Muscle of arm (tissue), 12 donors: ENCODE measurements around the gene HIPK2. TPM values are rescaled to one million over a fixed set of nuclear protein-coding genes. Genes with fewer than 3 reads are reported as not detected.

Experiments used
- DNase-seq: peaks from one replicate; pipeline ENCODE4 v3.0.0-alpha.2; 2013
- polyA plus RNA-seq, 12 donors: library from polyadenylated mRNA; unstranded; fragments of 120-200 nt; gene quantifications; one replicate each; pipeline ENCODE4 v1.2.1, GENCODE V29; 2013; ENCODE audit not compliant: insufficient read length in 12 of 12

The HIPK2 gene
- polyA plus RNA-seq, 12 donors, result 9.7 to 65.7 (median 12.3) TPM

DNA sequence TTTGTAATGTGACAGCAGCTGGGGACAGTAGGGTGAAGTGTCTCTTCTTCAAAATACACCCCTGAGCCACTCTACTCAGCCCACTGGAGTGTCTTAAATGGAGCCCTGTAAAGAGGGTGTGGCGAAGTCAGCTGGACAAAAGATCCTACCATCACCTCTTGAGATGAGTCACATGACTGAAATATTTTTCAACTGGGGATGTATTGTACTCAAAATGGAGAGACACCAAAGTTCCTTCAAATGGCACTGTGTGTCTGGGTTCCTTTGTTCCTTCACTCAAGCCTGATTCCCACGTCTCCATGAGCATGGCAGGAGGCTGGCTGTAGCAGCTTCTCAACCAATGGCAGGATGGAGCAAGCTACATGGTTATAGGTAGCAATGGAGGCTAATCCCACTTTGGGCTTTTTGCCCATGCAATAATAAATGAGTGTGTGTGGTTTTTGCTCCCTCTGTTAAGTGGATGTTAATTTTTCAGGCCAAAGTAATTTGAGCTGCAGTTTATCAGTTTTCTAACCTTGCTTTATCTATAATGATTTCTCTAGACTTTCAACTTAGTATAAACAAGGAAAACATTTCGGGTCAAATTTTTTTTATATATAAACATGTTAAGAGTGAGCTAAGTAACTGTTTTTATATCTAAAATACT, 186.1 kb downstream of the HIPK2 start:
- DNase-seq, result no peak

GRCh38 chr7:139589474-139589873, 188.3 kb downstream of the HIPK2 start:
- no peak for DNase-seq

DNA sequence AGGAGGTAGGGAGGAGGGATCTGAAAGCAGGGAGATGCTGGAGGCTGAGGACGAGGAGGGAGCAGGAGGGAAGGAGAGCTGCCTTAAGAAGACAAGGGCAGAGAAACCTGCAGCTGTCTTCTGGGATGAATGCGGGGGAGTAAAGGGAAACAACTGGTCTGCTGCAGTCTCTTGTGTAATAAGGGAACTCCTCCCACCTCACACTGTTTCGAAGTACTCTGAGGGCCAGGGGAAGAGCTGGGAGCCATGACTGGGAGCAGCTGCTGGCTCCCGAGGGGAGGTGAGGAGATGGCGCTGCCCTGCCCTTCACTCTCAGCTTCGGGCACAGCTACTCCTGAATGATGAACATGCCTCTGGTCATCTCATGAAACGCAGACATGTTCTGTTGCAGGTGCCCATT, 189.2 kb downstream of the HIPK2 start:
- DNase-seq, result peak; percentile 18

DNA sequence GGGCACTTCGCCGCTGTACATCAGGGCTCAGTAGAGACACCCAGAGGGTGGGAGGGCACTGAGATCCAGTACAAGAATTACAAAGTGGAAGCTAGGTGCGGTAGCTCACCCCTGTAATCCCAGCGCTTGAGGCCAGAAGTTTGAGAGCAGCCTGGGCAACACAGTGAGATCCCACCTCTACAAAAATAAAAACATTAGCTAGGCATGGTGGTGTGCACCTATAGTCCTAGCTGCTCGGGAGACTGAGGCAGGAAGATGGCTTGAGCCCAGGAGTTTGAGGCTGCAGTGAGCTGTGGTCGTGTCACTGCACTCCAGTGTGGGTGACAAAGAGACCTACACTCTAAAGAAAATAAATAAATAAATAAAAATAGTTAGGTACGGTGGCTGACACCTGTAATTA, 190.3 kb downstream of the HIPK2 start:
- no peak for DNase-seq

DNA sequence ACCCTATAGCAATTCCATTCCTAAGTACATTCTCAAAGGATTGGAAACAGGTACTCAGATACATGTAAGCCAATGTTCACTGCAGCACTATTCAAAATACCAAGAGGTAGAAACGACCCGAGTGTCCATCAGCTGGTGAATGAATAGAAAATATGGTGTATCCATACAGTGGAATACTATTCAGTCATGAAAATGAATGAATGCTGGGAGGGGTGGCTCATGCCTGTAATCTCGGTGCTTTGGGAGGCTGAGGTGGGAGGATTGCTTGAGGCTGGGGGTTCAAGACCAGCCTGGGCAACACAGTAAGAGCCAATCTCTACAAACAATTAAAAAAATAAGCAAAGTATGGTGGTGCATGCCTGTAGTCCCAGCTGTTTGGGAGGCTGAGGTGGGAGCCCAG, 191.5 kb downstream of the HIPK2 start:
- no peak for DNase-seq

GRCh38 chr7:139585042-139585441, 192.8 kb downstream of the HIPK2 start:
- no peak for DNase-seq

DNA sequence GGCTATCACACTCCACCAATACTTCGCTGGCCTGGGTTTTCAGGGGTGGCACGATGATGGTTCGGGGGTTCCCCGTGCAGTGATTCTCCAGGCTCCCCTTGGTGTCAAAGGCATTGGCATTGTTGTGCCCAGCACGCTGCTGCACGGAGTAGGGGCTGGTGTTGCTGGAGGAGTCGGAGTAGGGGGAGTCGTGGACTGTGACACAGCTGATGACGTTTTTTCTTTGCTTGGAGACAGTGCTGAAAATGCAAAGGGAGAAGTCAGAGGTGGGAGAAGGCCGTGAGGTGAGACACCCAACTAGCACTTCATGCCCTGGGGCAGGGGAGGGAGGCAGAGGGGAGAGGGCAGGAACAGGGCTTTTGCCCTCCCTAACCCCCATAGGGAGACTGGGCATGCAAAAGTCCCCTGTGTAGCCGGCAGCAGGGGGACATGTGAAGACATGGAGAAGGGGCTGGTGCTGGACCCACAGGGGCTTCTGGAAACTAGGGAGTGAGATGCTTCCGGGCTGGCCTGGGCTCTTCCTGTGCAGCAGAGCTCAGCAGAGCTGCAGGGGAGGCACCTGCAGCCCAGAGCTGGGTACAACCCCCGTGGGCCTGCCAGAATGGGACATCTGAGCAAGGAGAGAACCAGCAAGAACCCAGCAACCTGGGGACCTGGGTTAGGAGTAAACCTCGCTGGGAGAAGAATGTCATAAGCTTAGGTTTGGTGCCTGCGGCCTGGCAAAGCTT, 193.8 kb downstream of the HIPK2 start:
- DNase-seq, result no peak

- DNase-seq, result no peak
Observed at GRCh38 chr7:139582671-139583155, 195.1 kb downstream of the HIPK2 start.

GRCh38 chr7:139582130-139582650, 195.6 kb downstream of the HIPK2 start:
- DNase-seq, result no peak

- no peak for DNase-seq
Observed at GRCh38 chr7:139580435-139580834, 197.4 kb downstream of the HIPK2 start.

DNA sequence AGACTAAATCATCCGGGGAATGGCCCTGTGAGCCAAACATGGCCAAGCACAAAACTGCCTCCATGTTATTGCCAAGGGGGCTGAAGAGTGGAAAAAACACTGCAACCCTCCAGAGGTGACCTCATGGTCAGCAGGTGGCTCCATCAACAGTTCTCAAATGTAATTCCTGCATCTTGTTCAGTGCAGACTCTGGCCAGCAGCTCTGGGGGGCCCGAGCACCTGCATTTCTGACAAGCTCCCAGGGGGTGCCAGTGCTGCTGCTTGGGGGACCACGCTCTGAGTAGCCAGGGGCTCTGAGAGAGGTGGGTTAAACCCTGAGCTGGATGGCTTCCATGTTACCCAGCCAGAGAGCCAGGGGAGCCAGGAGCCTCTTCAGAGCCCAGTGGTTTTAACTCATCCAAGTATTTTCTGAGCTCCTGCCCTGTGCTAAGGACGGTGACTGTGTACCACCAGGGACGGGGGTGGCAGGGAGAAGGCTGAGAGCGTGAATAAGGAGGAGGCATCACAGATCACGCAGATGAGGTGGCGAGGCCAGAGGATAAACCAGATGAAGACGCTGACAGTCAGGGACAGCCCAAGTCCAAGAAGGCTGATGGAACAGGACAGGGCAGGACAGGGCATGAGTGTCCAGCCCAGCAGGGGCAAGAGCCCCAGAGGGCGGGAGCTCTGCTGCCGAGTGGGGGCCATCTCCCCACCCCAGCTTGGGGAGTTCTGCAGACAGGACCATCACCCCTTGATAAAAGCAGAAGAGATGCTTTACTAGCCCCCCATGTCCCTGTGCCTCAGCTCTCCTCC, 201.4 kb downstream of the HIPK2 start:
- DNase-seq, result no peak

- no peak for DNase-seq
Observed at GRCh38 chr7:139575338-139575680, 202.5 kb downstream of the HIPK2 start.

GRCh38 chr7:139574618-139575337, 203.0 kb downstream of the HIPK2 start:
- no peak for DNase-seq

GRCh38 chr7:139573871-139574270, 203.9 kb downstream of the HIPK2 start:
- DNase-seq, result no peak

DNA sequence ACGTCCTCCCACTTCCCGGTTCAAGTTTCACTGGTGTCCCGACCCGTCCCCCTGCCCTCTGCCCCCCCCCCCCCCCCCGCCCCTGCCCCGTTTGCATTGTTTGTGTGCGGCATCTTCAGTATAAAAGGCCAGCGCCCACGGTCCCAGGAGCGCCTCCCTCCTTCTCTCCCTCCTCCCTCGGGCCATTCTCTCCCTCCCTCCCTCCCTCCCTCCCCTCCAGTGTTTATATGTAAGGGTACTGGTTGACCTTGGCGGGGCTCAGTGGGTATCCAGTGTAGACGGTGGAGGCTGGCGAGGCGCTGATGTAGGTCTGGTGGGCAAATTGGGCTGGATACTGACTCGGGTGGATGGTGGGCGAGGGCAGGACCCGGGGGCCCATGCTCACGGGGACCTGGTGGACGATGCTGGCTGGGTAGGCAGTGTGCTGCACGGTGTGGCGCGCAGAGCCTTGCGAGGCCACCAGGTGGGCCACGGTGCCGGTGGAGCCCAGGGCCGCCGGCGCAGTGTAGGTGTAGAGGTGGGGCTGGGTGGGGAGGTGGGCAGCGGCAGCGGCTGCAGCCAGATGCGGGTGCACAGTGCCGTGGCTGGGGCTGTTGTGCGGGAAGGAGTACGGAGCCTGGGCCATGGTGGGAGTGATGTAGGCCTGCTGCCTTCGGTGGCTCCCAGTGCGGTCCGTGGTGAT, 205.0 kb downstream of the HIPK2 start:
- no peak for DNase-seq

GRCh38 chr7:139572071-139572470, 205.7 kb downstream of the HIPK2 start:
- DNase-seq, result no peak

- no peak for DNase-seq
Observed at GRCh38 chr7:139571651-139572050, 206.1 kb downstream of the HIPK2 start.

DNA sequence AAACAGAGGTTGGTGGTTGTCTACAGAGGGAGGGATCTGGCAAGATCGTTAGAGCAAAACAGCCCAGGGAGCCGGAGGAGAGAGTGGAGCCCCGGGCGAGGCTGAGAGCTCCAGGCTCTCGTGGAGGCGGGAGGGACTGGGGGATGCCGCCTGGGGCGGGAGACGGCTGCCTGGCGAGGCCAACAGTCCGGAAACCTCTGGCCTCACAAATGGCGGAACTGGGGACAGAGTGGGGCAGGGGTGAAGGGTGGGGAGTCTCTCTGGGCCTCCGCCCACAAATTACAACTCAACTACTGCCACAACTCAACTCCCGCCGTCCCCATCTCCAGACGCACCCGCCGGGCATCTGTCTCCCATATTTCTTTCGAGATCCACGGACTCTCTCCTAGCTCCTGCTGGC, 206.6 kb downstream of the HIPK2 start:
- no peak for DNase-seq

GRCh38 chr7:139570626-139571025, 207.2 kb downstream of the HIPK2 start:
- no peak for DNase-seq

- DNase-seq, result peak; percentile 19
Observed at GRCh38 chr7:139570119-139570518, 207.7 kb downstream of the HIPK2 start.

DNA sequence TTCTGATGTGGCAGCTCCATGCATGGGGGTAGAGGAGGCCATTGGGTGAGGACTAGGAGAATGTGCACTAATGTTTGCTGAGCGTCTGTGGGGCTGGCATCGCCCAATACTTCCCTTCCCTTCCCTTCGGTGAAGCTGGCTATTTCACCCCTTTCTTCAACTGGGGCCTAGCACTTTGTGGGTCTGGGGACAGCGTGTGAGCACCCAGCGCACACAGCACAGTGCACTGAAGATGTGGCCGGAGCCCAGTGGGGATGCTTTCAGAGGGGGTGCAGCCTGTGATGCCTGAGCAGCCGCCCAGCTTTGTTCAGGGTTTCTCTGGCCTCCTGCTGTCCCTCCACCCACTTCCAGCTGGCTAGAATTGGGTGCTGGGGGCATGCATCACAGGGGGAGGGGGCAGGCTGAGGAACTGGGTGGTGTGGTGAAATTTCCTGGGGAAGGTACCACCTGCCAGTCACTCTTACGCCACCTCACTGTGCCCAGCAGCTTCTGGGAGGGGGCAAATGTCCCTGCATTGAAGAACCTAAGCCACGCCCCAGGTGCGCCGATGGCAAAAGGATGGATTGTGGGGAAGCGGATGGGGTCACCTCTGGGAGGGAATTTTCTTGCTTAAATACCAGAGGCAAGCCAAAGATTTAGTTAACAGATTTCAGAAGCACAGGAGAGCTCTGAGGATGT, 208.8 kb downstream of the HIPK2 start:
- DNase-seq, result no peak
